ENCODE results near the gene TGFBR3L.

The TGFBR3L gene

GRCh38 chr19:7963566-7963965, 48.9 kb downstream of the TGFBR3L start:
- no peak overlapping the region for H3K4me3 ChIP-seq (ENCODE audit: control insufficient read depth, low read depth, low read length)
- no peak for TF ChIP-seq CTCF (conservative IDR thresholded peaks at IDR 0.05; ENCODE audit: control insufficient read depth, insufficient read depth, low read depth, low read length)
- DNase-seq (ENCODE audit: low read depth), result no peak

GRCh38 chr19:7965259-7965841, 50.7 kb downstream of the TGFBR3L start:
- DNase-seq (ENCODE audit: low read depth), result no peak
- no peak for TF ChIP-seq CTCF (conservative IDR thresholded peaks at IDR 0.05; ENCODE audit: control insufficient read depth, insufficient read depth, low read depth, low read length)
- no peak overlapping the region for H3K4me3 ChIP-seq (ENCODE audit: control insufficient read depth, low read depth, low read length)

- DNase-seq (ENCODE audit: low read depth), result no peak
- H3K4me3 ChIP-seq (ENCODE audit: control insufficient read depth, low read depth, low read length), result no peak overlapping the region
- TF ChIP-seq CTCF (conservative IDR thresholded peaks at IDR 0.05; ENCODE audit: control insufficient read depth, insufficient read depth, low read depth, low read length), result no peak
Observed at GRCh38 chr19:7965921-7966665, 51.5 kb downstream of the TGFBR3L start.

- DNase-seq (ENCODE audit: low read depth), result no peak
- no peak for TF ChIP-seq CTCF (conservative IDR thresholded peaks at IDR 0.05; ENCODE audit: control insufficient read depth, insufficient read depth, low read depth, low read length)
- H3K4me3 ChIP-seq (ENCODE audit: control insufficient read depth, low read depth, low read length), result no peak overlapping the region
Observed at GRCh38 chr19:7968008-7968795, 53.6 kb downstream of the TGFBR3L start.
